ENCODE results near the gene PLCB4.

DNA sequence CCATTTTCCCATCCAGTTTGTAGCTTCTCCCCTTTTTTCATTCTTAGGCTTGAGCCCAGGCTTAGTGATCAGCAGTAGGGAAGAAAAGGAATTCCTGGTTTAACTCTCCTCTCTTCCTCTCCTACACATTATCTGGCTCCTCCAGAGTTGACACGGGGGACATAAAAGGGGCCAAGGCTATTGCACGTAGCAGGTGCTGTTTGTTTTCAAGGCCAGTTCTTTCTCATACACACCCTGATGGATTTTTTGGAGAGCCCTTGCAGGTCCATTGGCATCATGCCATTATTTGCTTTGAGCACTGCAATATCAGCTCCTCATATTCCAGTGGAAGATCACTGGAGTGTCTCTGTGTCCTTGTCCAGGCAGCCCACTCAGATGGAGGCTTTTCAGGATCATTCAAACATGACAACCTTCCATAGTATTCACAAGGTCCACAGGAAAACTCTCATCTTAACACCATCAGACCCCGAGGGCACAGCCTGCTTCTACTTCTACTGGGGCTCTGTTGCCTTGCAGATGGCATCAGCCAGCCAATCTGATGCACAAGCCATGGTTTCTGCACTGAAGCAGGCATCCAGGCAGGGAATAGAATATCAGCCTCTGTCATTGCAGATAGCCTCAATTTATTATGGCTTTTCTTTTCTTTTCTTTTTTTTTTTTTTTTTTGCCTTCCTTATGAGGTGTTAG lies 18.8 kb downstream of the PLCB4 start:
- TF ChIP-seq, protein P1, sequence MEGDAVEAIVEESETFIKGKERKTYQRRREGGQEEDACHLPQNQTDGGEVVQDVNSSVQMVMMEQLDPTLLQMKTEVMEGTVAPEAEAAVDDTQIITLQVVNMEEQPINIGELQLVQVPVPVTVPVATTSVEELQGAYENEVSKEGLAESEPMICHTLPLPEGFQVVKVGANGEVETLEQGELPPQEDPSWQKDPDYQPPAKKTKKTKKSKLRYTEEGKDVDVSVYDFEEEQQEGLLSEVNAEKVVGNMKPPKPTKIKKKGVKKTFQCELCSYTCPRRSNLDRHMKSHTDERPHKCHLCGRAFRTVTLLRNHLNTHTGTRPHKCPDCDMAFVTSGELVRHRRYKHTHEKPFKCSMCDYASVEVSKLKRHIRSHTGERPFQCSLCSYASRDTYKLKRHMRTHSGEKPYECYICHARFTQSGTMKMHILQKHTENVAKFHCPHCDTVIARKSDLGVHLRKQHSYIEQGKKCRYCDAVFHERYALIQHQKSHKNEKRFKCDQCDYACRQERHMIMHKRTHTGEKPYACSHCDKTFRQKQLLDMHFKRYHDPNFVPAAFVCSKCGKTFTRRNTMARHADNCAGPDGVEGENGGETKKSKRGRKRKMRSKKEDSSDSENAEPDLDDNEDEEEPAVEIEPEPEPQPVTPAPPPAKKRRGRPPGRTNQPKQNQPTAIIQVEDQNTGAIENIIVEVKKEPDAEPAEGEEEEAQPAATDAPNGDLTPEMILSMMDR (IDR thresholded peaks at IDR 0.05): no peak
- no peak for TF ChIP-seq POLR2A (IDR thresholded peaks at IDR 0.05)

Data from adrenal gland (tissue), 5 donors.